ENCODE data around the gene ZBTB37. TPM values are rescaled to one million over a fixed set of nuclear protein-coding genes. Genes with fewer than 3 reads are reported as not detected.

ZBTB37 gene
- total and polyA plus RNA-seq, 3 donors from 2014 or later, result 21.2 to 28.7 (median 22.6) TPM

DNA sequence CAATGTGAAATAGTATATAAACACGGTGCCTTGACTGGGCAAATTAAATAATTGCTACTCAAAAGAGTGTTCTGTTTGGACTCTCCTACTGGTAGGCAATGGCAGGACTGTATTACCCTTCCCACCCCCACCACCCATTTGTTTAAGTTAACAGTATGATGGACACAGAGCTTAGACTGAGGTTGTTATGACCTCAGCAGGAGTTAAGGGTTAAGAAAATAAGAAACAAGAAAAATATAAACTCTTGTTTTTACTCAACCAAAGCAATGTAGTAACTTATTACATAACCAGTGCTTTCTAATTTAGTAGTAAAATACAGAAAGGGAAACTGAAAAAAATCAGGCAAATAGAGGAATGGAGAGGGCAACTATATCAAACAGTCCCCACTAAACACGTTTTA lies 68.9 kb downstream of the ZBTB37 start:
- intact Hi-C loops (cut with DNase I; ENCODE audit: low total_unique reads), result no loop called here

GRCh38 chr1:173946380-173946921 lies 78.3 kb downstream of the ZBTB37 start:
- Histone ChIP-seq H3K9me3 (no peaks in the 10 kb centered on the region), H3K36me3 (ENCODE audit: low read depth, missing control alignments) (no peaks in the 10 kb centered on the region), H3K27ac (no peak overlapping the region), H3K4me3 (no peak overlapping the region), H3K27me3 (no peaks in the 10 kb centered on the region), H3K4me1 (no peaks in the 10 kb centered on the region)
- DNase-seq, result no peak
- TF ChIP-seq CTCF (IDR thresholded peaks at IDR 0.05) (no peak), POLR2A (IDR thresholded peaks at IDR 0.05) (no peak)
- 73 to 95% methylated on average over 4 of the region's 4 CpGs for WGBS, 2 donors
- intact Hi-C loops (cut with DNase I; ENCODE audit: low total_unique reads), result no loop called here

More for the DNA sequence above, 68.9 kb downstream of the ZBTB37 start:
- H3K4me1 ChIP-seq, result no peaks in the 10 kb centered on the region
- no peak overlapping the region for H3K4me3 ChIP-seq
- no peaks in the 10 kb centered on the region for H3K9me3 ChIP-seq
- DNase-seq, result no peak
- 76 to 87% methylated on average over 2 of the region's 2 CpGs for WGBS, 2 donors
- H3K27me3 ChIP-seq, result no peaks in the 10 kb centered on the region
- no peak overlapping the region for H3K27ac ChIP-seq
- TF ChIP-seq CTCF (IDR thresholded peaks at IDR 0.05) (no peak), POLR2A (IDR thresholded peaks at IDR 0.05) (no peak)
- no peaks in the 10 kb centered on the region for H3K36me3 ChIP-seq (ENCODE audit: low read depth, missing control alignments)

DNA sequence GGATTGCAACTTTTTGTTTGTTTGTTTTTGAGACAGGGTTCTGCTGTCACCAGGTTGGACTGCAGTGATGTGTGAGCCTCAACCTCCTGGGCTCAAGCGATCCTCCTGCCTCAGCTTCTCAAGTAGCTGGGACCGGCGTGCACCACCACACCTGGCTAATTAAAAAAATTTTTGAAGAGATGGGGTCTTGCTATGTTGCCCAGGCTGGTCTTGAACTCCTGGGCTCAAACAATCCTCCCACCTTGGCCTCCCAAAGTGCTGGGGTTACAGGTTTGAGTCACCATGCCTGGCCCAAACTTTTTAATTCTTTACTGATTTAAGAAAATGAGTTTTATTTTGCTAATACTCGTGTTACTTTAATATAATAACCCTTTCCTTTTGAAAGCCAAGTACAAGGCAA lies 80.4 kb downstream of the ZBTB37 start:
- TF ChIP-seq CTCF (IDR thresholded peaks at IDR 0.05) (no peak), POLR2A (IDR thresholded peaks at IDR 0.05) (no peak)
- Histone ChIP-seq H3K4me3 (no peak overlapping the region), H3K27ac (no peak overlapping the region), H3K9me3 (no peaks in the 10 kb centered on the region), H3K36me3 (ENCODE audit: low read depth, missing control alignments) (no peaks in the 10 kb centered on the region), H3K27me3 (no peaks in the 10 kb centered on the region), H3K4me1 (no peaks in the 10 kb centered on the region)
- no peak for DNase-seq
- 96% methylated on average over 4 of the region's 4 CpGs for WGBS, 2 donors
- intact Hi-C loops (cut with DNase I; ENCODE audit: low total_unique reads), result no loop called here

Small RNAs within 50 kb of the gene (small RNA-seq; reads per million reads assigned to genes)
- gene RNA5SP67, result 0.18 to 0.19 reads per million in 2 donors

Other genes with a start within 250 kb of the ZBTB37 start
- 10 to 100 TPM in 1 of 2 donors, 1 to 10 TPM in 1; 7.6 to 22.4 TPM for gene TEX50, start 233.0 kb upstream of the ZBTB37 start, total RNA-seq
- 15.7 TPM for gene TEX50, start 233.0 kb upstream of the ZBTB37 start, polyA plus RNA-seq (ENCODE audit: insufficient read depth, low read depth, low replicate concordance)
- 1 to 10 TPM; 6.7 to 8.4 TPM for gene ANKRD45, start 198.5 kb upstream of the ZBTB37 start, total RNA-seq
- 37.9 TPM for gene ANKRD45, start 198.5 kb upstream of the ZBTB37 start, polyA plus RNA-seq (ENCODE audit: insufficient read depth, low read depth, low replicate concordance)
- gene KLHL20, start 153.4 kb upstream of the ZBTB37 start, total RNA-seq, result 10 to 100 TPM; 30.6 to 46.1 TPM
- gene KLHL20, start 153.4 kb upstream of the ZBTB37 start, polyA plus RNA-seq (ENCODE audit: insufficient read depth, low read depth, low replicate concordance), result 35.2 TPM
- gene DARS2, start 43.7 kb upstream of the ZBTB37 start, total RNA-seq, result 10 to 100 TPM; 16.8 to 21.4 TPM
- gene DARS2, start 43.7 kb upstream of the ZBTB37 start, polyA plus RNA-seq (ENCODE audit: insufficient read depth, low read depth, low replicate concordance), result 12.7 TPM
- 10 to 100 TPM; 13.2 to 20.5 TPM for gene CENPL, start 43.5 kb upstream of the ZBTB37 start, total RNA-seq
- gene CENPL, start 43.5 kb upstream of the ZBTB37 start, polyA plus RNA-seq (ENCODE audit: insufficient read depth, low read depth, low replicate concordance), result 26.5 TPM
- 100 to 1,000 TPM; 101 to 158 TPM for gene GAS5, start 391 bp upstream of the ZBTB37 start, total RNA-seq
- 130 TPM for gene GAS5, start 391 bp upstream of the ZBTB37 start, polyA plus RNA-seq (ENCODE audit: insufficient read depth, low read depth, low replicate concordance)
- under 1 TPM; 0.24 to 0.93 TPM for gene SERPINC1, start 48.9 kb downstream of the ZBTB37 start, total RNA-seq
- 0.75 TPM for gene SERPINC1, start 48.9 kb downstream of the ZBTB37 start, polyA plus RNA-seq (ENCODE audit: insufficient read depth, low read depth, low replicate concordance)
- 10 to 100 TPM; 39.8 to 40.9 TPM for gene RC3H1, start 154.0 kb downstream of the ZBTB37 start, total RNA-seq
- gene RC3H1, start 154.0 kb downstream of the ZBTB37 start, polyA plus RNA-seq (ENCODE audit: insufficient read depth, low read depth, low replicate concordance), result 14.3 TPM

Measured in testis (tissue), 3 donors.